ENCODE results near the gene ANKH. TPM values are rescaled to one million over a fixed set of nuclear protein-coding genes. Genes with fewer than 3 reads are reported as not detected.

Gene ANKH
- polyA plus RNA-seq, 3 donors: 2.4 to 6.3 (median 3.1) TPM

DNA sequence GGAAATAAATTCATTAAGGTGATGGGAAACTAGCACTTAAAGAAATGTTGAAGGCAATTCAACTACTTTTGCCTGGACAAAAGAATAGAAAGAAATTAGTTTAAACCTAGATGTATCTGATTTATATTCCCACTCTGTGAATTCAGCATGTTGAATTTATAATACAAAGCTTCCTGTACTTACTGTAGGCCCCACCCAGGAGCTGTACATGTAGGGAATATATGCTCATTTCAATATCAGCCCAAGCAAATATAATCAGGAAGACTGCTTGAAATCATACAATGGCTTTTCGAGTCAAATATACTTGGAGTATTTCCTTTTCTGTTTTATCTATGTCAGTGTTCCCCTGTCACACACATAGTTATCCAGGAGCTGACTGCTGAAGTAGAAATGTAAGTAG lies 105.0 kb downstream of the ANKH start:
- WGBS (ENCODE audit: insufficient coverage): no CpG with 5 or more reads among the region's 1 CpG
- no peak overlapping the region for H3K4me3 Mint-ChIP-seq

GRCh38 chr5:14765587-14765986 lies 106.0 kb downstream of the ANKH start:
- peaks cover 3% of the 10 kb centered on the region for H3K4me1 Mint-ChIP-seq
- H2AFZ ChIP-seq (ENCODE audit: insufficient read depth, low read depth, low read length, poor library complexity, severe bottlenecking): no peak overlapping the region
- no CpG with 5 or more reads among the region's 3 CpGs for WGBS (ENCODE audit: insufficient coverage)
- no peaks in the 10 kb centered on the region for H3K9me3 ChIP-seq (replicated peaks in 1 of 2; ENCODE audit: control insufficient read depth in 1 of 2, insufficient read depth in 1 of 2, low read length in 2 of 2)
- intact Hi-C loops (cut with micrococcal nuclease): no loop called here
- H3K9ac ChIP-seq (ENCODE audit: insufficient read depth, low read length, poor library complexity, severe bottlenecking): no peak overlapping the region
- H3K4me1 ChIP-seq (ENCODE audit: control insufficient read depth in 1 of 2, insufficient read depth in 2 of 2, low read length in 2 of 2): no peaks in the 10 kb centered on the region
- no peak overlapping the region for H3K27ac ChIP-seq (ENCODE audit: low read depth in 1 of 2, low read length in 2 of 2)
- H3K79me2 ChIP-seq (ENCODE audit: insufficient read depth, low read length): no peaks in the 10 kb centered on the region
- H3K27me3 Mint-ChIP-seq (ENCODE audit: low read depth in 3 of 3): no peaks in the 10 kb centered on the region
- H4K20me1 ChIP-seq (ENCODE audit: insufficient read depth, low read length): no peaks in the 10 kb centered on the region
- no peaks in the 10 kb centered on the region for H3K9me3 Mint-ChIP-seq
- no peaks in the 10 kb centered on the region for H3K36me3 ChIP-seq (replicated peaks in 1 of 2; ENCODE audit: control insufficient read depth in 1 of 2, insufficient read depth in 2 of 2, low read length in 2 of 2)
- no peak for DNase-seq
- no peak for TF ChIP-seq CTCF (IDR thresholded peaks at IDR 0.05)
- H3K4me3 Mint-ChIP-seq: no peak overlapping the region
- H3K4me2 ChIP-seq (replicated peaks; ENCODE audit: extremely low read depth, low read length, poor library complexity, severe bottlenecking): no peak overlapping the region
- no peaks in the 10 kb centered on the region for H3K27me3 ChIP-seq (ENCODE audit: control insufficient read depth in 2 of 2, insufficient read depth in 2 of 2, low read length in 2 of 2)
- H3K4me3 ChIP-seq (replicated peaks in 1 of 3; ENCODE audit: low read depth in 2 of 3, low read length in 3 of 3): no peak overlapping the region
- peaks cover 0 to 2% of the 10 kb centered on the region in 2 donors for H3K36me3 Mint-ChIP-seq
- H3K27ac Mint-ChIP-seq: no peak overlapping the region

More for the DNA sequence above, 105.0 kb downstream of the ANKH start:
- peaks cover 3% of the 10 kb centered on the region for H3K4me1 Mint-ChIP-seq
- H3K9me3 Mint-ChIP-seq: no peaks in the 10 kb centered on the region
- no peak overlapping the region for H3K9ac ChIP-seq (ENCODE audit: insufficient read depth, low read length, poor library complexity, severe bottlenecking)
- H3K27me3 Mint-ChIP-seq (ENCODE audit: low read depth in 3 of 3): no peaks in the 10 kb centered on the region
- H3K36me3 Mint-ChIP-seq: peaks cover 0 to 2% of the 10 kb centered on the region in 2 donors
- no peak overlapping the region for H3K27ac ChIP-seq (ENCODE audit: low read depth in 1 of 2, low read length in 2 of 2)
- H2AFZ ChIP-seq (ENCODE audit: insufficient read depth, low read depth, low read length, poor library complexity, severe bottlenecking): no peak overlapping the region
- TF ChIP-seq CTCF (IDR thresholded peaks at IDR 0.05): no peak
- H3K9me3 ChIP-seq (replicated peaks in 1 of 2; ENCODE audit: control insufficient read depth in 1 of 2, insufficient read depth in 1 of 2, low read length in 2 of 2): no peaks in the 10 kb centered on the region
- no peaks in the 10 kb centered on the region for H4K20me1 ChIP-seq (ENCODE audit: insufficient read depth, low read length)
- no peaks in the 10 kb centered on the region for H3K79me2 ChIP-seq (ENCODE audit: insufficient read depth, low read length)
- no peaks in the 10 kb centered on the region for H3K27me3 ChIP-seq (ENCODE audit: control insufficient read depth in 2 of 2, insufficient read depth in 2 of 2, low read length in 2 of 2)
- H3K36me3 ChIP-seq (replicated peaks in 1 of 2; ENCODE audit: control insufficient read depth in 1 of 2, insufficient read depth in 2 of 2, low read length in 2 of 2): no peaks in the 10 kb centered on the region
- H3K4me3 ChIP-seq (replicated peaks in 1 of 3; ENCODE audit: low read depth in 2 of 3, low read length in 3 of 3): no peak overlapping the region
- no peak overlapping the region for H3K27ac Mint-ChIP-seq
- H3K4me2 ChIP-seq (replicated peaks; ENCODE audit: extremely low read depth, low read length, poor library complexity, severe bottlenecking): no peak overlapping the region
- H3K4me1 ChIP-seq (ENCODE audit: control insufficient read depth in 1 of 2, insufficient read depth in 2 of 2, low read length in 2 of 2): no peaks in the 10 kb centered on the region
- no peak for DNase-seq
- intact Hi-C loops (cut with micrococcal nuclease): no loop called here
